Stimulated activated CD4-positive, alpha-beta T cell treated with anti-CD3 and anti-CD28 coated beads, Interleukin-4, amount 100 ng/mL, for 1 hour (primary cell): ENCODE data around the gene ERV3-1.
"Not testable (repeated sequence)": the region's sequence is repeated elsewhere in the genome, so short reads cannot be mapped to it uniquely, and the experiment has no call there.

Experiments
- DNase-seq: peaks from one replicate; pipeline ENCODE4 v3.0.0-alpha.2; 2020

ERV3-1 gene

GRCh38 chr7:65001291-65001814, 5.1 kb downstream of the ERV3-1 start:
- no peak for DNase-seq

- no peak for DNase-seq
Observed at GRCh38 chr7:64999165-65000004, 7.1 kb downstream of the ERV3-1 start.

GRCh38 chr7:64998865-64999164, 7.7 kb downstream of the ERV3-1 start:
- no peak for DNase-seq

GRCh38 chr7:64997927-64998391, 8.5 kb downstream of the ERV3-1 start:
- no peak for DNase-seq

- DNase-seq: no peak
Observed at GRCh38 chr7:64997164-64997908, 9.2 kb downstream of the ERV3-1 start.

DNA sequence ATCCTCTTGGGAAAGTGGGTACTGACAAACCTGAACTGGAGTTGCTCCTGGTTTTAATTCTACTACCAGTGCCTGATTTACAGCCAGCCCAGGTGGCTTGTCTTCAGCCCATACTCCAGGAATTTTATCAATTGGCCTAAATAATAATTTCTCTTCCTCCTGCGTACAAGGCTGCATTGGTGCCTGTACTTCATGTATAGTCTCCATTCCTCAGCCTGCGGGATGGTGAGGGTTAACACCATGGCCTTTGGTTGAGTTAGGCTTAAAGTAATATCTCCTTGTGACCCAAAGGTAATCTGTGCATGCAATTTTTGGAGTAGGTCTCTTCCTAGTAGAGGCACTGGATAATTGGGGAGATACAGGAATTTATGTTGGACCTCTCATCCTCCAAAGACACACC, 10.2 kb downstream of the ERV3-1 start:
- DNase-seq: no peak

DNA sequence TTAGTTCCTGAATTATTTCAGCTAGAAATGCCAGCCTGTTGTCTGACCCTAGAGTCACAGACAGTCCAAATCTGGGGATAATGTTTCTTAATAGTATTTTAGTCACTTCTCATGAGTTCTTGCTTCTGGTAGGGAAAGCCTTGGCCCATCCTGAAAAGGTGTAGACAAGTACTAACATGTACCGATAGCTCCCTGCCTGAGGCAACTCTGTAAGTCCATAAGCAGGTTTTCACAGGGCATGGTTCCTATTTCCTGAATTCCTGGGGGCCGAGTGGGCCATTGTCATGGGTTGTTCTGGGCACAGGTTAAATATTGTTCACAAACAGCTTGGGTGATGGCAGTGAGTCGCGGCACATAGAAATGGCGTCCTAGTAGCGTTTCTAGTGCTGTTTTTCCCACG, 12.6 kb downstream of the ERV3-1 start:
- no peak for DNase-seq

DNA sequence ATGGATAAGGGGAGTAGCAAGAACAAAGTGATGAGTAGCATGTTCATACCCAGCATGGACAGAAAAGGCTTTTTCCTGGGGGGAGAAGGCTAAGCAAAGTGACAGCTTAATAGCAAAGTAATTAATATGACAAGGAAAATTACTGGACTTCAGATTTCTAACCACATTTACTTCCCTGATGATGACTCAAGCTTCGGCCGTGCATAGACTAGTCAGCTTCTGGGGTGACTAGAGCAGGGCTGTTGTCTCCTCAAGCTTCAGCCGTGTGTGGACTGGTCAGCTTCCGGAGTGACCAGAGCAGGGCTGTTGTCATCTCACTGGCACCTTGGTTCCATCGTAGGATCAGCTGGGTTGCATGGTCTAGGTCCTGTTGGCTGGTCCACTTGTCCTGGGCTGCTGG, 13.5 kb downstream of the ERV3-1 start:
- no peak for DNase-seq

DNA sequence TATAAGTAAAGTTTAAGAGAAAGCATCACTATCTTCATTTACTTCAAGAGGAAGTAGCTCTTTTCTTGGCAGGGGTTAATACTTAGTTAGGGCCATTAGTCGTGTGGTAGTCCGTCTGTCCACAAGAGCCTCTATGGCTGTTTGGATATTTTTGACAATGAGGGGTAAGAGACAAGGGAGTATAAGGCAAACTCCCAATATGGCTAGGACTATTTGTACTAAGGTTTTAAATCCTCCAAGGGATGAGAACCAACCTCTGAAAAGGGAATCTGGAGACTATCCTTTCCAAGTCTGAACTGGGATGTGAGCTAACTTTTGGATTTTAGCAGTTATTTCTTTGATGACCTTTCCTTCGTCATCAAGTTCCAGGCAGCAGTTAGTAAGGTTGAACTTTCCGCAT, 15.6 kb downstream of the ERV3-1 start, which contains the start of gene ZNF117:
Gene ZNF117 (minus strand): TSS at position 101 of the 400 bp plus-strand sequence.
- no peak for DNase-seq

DNA sequence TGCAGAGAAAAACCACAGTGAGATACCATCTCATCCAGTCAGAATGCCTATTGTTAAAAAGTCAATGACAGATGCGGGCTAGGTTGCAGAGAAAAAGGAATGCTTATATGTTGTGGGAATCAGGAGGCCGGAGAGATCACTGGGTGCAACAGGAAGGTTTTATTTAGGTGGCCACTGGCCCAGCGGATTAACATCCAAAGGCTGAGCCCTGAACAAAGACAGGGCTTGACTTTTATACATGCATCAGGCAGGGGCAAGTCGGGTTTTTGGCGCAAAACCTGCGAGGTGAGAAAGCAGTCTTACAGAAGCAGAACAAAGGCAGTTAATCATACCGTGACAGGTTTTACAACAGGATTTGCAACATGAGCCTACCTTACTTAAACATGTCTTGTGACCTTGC, 16.3 kb downstream of the ERV3-1 start:
- no peak for DNase-seq

DNA sequence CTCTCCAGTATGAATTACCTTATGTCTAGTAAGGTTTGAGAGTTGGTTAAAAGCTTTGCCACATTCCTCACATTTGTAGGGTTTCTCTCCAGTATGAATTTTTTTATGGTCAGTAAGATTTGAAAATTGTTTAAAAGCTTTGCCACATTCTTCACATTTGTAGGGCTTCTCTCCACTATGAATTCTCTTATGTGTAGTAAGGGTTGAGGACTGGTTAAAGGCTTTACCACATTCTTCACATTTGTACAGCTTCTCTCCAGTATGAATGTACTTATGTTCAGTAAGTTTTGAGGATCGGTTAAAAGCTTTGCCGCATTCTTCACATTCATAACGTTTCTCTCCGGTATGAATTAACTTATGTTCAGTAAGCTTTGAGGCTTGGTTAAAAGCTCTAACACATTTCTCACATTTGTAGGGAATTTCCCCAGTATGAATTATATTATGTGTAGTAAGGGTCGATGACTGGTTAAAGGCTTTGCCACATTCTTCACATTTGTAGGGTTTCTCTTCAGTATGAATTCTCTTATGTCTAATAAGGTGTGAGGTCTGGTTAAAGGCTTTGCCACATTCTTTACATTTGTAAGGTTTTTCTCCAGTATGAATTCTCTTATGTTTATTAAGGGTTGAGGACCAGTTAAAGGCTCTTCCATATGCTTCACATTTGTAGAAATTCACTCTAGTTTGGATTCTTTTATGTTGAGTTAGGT, 27.8 kb downstream of the ERV3-1 start:
- no peak for DNase-seq

DNA sequence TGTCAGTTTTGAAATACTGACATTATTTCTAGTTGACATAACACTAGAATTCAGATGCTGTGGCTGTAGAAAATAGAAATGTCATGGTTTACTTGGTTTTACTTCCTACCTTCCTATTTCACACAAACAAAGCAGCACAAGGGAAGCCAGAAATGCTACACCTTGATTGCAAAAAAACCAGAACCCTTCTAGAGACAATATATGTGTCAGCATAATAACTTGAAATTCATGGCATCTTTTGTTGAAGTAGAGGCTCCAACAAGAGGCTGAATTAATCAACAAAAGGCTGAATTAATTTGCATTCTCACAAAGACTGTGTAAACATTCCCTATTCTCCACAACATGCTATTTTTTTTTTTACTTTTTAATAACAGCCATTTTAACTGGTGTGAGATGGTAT, 40.9 kb downstream of the ERV3-1 start:
- no peak for DNase-seq

DNA sequence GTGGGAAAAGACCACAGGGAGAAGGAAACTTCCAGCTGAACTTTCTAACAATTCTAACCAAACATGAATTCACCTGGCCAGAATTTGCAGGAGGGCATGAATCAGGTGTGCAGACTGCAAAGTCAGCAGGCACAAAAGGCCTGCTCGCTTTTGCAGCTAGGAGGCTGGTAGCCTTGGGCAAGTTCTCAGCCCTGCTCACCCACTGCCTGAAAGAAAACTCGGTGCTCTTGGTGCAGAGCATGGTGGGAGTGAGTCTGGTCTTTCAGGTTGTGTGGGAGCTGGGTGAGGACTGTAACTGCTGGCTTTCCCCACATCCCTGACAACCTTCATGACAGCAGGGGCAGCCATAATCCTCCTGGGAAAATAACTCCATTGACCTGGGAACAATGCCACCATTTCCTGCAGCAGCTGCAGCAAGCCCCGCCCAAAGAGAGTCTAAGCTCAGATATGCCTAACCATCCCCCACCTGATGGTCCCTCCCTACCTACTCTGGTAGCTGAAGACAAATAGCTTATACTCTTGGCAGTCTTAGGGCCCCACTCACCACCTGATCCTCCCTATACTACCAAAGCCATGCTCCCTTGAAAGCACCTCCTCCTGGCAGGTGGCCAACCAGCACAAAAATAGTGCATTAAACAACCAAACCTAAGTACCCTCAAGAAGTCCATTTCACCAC, 47.3 kb downstream of the ERV3-1 start:
- DNase-seq: no peak

GRCh38 chr7:64951250-64951848, 55.1 kb downstream of the ERV3-1 start:
- no peak for DNase-seq

DNA sequence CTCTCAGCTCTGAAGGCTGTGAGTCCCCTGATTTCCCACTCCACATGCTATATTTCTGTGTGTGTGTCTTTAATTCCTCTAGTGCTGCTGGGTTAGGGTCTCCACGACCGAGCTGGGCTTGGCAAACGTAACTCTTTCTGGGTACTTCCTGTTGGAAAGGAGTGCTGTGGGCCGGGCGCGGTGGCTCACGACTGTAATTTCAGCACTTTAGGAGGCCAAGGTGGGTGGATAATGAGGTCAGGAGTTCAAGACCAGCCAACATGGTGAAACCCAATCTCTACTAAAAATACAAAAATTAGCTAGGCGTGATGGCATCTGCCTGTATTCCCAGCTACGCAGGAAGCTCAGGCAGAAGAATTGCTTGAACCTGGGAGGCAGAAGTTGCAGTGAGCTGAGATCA, 55.8 kb downstream of the ERV3-1 start:
- DNase-seq: not testable (repeated sequence)

DNA sequence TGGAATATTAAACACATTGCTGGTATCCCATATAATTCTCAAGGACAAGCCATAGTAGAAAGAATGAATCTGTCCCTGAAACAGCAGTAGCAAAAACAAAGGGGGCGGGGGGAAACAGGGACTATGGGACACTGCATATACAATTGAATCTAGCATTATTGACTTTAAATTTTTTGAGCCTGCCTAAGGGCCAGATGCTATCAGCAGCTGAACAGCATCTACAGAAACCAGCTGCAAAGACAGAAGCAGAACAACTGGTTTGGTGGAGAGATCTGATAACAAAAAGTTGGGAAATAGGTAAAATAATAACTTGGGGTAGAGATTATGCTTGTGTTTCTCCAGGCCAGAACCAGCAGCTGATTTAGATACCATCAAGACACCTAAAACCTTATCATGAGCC, 57.7 kb downstream of the ERV3-1 start:
- not testable (repeated sequence) for DNase-seq

- no peak for DNase-seq
Observed at GRCh38 chr7:64947252-64948000, 59.1 kb downstream of the ERV3-1 start.

DNA sequence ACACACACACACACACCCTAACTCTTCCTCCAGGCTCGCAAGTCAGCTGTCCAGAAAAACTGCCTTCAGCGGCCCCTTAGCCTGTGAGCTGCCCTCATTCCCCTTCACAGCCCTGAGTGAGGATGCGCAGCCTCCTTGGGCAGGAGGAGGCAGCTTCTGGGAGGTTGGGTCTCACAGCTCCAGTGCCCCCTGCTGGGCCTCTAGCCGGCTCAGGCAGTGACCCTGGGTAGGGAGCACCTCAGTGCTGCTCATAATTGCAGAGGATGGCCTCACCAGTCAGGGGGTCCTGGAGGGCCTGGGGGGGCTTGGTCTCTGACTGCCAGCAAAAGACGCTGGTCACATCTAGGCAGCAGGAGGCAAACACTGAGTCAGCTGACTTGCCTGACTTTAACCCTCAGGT, 59.7 kb downstream of the ERV3-1 start:
- DNase-seq: peak; percentile 21

DNA sequence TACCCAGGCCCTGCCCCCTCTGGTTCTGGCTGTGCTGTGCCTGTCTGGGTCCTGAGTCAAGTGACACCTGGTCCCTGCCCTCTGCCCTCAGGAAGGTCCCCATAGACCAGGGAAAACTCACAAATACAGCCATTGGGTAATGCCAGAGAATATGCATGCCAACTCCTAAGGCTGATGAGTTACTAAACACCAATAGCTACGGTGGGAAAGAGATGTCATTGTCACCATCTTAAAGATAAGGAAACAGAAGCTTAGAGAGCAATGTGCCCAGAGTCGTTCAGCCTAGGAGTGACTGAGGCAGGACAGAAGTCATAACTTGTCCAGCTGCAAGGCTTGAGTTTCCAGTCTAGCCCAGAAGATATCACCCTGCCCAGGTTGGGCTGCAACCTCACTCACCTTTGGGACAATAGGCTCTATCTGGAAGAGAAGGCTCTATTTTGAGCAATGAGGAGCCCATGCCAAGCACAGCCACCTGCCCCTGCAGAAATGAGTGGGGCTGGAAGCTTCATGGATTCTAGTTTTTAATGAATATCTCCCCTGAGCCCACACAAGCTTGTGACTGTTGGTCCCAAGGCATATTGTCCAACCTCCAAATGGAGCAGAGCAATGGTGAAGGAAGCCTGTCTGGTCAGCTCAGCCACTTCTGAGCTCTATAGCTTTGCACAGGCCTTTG, 60.8 kb downstream of the ERV3-1 start:
- DNase-seq: no peak

- not testable (repeated sequence) for DNase-seq
Observed at GRCh38 chr7:64944667-64945502, 61.6 kb downstream of the ERV3-1 start.
